GM18873 (cell line): ENCODE results near the gene UPP1.

Source experiments
- ATAC-seq: cut with Tn5 transposase; IDR thresholded peaks from one replicate; pipeline ENCODE4 v1.9.1; 2021; ENCODE audit warnings: mild to moderate bottlenecking, moderate library complexity, moderate number of reproducible peaks; ENCODE audit not compliant: unreplicated experiment, low FRiP score

UPP1 gene

DNA sequence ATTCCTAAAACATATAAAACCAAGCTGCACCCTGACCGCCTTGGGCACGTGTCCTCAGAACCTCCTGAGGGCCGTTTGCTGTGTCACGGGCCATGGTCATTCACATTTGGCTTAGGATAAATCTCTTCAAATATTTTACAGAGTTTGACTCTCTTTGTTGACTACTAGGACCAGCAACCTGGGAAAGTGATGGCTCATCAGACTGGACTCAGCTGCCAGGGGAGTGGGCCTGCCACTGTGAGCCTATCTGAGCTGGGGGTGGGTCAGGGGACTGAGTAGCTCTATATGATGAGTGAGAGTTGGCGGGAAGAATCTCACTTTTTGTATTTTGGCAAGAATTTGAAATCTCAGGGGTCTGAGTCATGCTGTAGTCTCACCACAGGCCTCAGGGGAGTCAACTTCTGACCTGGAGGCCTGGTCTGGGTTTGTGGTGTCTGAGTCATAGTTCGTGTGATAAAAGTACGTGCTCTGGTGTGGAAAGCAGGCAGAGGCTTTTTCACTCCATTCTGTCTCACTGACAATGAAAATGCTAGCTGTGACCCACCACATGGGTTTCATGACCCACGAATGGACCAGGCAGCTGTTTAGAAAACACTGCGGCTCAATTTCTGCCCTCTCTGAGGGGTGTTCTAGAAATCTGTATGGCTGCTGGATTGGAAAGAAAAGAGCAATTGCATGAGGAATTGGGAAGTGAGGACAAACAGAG, 4.2 kb upstream of the UPP1 start:
- ATAC-seq, result peak; percentile 75

DNA sequence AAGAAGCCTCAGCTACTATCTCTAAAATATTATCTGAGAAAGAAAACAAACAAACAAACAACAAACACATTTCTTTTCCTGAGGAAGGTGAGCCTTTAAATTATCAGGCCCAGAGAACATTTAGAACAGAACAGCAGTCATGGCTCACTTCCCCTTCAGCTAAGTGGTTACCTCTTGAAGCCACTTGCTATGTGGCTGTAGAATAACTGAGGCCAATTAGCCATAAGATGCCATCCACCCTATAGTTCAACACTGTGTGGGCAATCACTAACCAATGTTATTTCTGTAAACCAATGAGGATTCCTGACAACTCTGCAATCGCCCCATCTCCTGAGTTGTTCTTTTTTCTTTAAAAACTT, 3.7 kb upstream of the UPP1 start:
- no peak for ATAC-seq

DNA sequence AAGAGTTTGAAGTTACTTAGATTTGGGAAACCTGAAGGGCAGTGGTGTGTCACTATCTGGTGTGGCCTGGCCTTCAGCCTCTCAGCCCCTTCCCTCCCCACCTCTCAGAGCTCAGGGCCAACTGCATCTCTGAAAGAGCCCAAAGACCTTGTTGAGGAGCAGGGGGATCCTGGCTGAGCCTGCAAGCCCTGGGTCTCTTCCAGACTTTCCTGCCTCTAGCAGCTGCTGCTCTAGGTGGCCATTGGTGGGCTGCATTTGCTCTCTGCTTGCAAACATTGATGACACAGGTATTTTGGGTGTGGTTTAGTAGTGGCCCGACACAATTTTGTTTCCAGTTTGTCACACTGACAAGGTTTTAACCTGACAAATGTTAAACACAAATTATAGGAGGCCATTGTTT, 3.1 kb upstream of the UPP1 start:
- no peak for ATAC-seq

DNA sequence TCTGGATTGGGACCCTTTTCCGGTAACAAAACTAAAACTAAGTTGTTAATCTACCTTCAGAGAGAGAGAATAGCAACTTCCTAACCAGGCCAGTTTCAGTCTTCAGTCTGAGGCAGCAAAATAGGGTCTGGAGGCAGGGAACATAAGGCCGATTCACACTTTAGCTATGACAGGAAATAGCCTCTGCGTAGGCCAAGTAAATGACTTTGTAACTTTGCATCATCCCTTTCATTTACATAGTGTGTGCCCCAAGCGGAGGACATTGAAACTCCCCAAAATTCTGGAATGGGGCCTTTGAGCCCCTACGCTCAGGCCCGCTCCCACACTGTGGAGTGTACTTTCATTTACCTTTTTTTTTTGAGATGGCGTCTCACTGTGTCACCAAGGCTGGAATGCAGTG, 1.7 kb upstream of the UPP1 start:
- peak; percentile 29 for ATAC-seq

DNA sequence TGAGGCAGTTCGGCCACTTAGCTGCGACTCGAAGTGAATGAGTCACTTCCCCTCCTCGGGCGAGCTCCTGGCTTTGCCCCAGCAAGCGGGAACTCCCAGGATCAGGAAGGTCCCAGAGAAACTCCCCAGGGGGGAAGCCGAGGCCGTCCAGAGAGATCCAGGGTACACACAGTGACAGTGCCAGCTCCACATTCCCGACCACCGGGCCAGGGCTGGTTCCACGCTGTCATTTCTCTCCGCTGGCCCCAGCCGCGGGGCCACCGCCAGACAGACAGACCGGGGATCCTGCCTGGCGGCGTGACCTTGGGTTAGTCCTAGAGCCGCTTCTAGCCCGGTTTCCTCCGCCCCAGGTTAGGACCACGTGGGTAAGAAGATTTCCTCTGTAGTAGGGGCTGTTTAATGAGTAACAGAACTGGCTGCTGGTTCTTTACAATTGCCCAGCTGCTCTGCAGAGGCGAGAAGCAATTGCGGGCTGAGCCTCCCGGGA, 463 bp upstream of the UPP1 start:
- peak; percentile 45 for ATAC-seq

DNA sequence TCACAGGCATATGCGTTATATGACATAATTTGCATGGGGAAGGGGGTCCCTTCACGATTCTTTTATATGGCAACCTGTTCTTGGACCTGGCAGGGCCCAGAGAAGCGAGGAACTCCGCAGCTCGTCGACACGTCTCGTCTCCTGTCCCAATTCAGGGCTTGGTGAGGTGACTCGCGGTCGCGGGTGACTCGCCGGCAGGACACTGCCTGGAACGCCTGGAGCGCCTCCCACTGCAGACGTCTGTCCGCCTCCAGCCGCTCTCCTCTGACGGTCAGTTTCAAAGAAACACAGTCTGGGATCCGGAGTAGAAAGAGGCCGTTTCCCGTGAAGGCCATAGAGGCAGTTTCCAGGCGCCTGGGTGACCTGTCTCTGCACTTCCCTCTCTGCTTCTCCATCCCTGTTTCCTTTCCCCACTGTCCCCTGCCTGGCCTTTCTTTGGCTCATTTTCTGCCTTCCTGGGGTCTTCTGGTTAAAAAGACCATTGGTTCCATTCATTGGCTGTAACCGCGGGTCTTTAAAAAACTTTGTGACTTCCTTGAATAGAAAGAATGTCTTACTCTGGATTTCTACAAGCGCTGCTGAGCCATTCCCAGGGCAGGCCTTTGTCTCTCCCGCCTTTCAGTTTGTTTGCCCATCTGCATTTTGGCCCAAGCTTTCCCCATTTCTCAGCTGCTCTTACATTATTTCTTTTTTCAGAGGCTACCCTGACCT, 1.2 kb downstream of the UPP1 start:
- ATAC-seq, result no peak

DNA sequence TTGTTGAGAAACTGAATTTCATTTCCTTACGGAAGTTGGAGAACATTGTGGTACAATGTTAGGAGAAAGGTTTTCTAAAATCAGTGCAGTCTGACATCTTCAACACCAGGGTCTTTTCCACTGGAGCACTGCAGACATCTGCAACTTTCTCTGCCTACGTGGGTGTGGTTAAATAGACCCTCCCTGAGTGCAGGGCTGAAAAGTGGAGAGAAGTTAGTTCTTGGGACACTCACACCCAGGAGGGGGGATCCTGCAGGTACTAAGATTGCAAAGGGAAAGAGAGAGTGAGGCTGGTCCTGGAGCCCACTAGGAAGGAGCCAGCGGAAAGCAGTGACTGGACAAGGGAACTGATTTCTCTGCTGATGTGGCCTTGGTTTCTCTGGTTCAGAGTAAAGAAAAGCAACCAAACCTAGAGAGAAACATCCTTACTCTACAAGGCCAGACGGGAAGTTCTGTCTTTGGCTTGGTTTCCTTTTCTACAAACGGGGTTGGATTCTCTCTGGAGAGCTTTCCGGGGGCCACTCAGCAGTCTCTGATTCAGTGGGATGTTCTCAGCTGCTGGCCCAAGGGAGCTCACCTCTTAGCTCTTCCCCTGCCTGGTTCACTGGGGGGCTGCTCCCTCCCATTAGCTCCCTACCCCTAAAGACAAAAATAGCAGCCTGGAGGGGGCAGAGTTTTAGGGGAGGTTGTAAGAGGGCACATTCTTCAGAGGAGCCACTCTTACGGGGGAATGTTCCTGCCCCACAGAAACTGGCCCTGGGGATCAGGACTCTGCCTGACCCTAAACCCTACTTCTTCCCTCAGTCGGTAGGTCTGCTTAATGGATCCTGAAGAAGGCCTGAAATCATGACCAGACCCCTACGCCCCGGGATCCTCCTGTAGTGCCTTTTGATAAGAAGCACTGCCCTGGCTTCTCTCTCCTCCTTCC, 2.7 kb downstream of the UPP1 start:
- no peak for ATAC-seq

DNA sequence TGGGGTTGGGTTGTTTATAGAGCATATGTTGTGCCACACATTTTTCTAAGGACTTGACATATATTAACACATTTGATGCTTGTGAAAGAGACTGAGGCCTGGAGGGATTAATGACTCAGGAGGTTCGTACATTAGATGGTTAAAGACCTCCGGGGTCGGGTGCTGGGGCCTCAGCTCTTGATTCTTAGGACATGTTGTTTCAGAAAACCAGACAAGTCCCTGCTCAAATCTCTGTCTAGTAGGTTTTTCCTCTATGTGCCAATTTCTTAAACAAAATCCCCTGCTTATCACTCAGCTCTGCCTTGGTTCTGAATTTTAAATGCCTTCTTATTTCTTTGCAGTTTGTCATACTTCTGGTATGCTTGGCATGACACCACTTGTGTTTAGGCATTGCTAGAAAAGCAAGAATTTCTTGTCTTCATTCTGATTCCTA, 5.8 kb downstream of the UPP1 start:
- ATAC-seq, result no peak

DNA sequence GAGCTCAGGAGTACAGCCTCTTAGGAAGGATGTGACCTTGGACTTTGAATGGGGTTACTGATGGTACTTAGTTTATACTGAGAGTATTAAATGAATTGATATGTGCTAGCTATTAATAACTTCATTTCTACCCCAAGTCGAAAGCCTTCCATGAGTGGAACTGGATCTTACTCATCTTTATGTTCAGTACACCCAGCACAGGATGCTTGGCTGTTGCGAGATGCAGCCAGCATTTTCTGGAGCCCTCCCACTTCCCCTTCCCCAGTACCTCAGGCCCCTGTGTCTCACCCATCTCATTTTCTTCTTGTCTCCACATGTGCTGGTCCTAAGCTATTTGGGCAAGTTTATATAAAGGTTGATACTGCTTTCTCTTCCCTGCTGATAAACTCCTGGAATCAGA, 7.2 kb downstream of the UPP1 start:
- no peak for ATAC-seq

DNA sequence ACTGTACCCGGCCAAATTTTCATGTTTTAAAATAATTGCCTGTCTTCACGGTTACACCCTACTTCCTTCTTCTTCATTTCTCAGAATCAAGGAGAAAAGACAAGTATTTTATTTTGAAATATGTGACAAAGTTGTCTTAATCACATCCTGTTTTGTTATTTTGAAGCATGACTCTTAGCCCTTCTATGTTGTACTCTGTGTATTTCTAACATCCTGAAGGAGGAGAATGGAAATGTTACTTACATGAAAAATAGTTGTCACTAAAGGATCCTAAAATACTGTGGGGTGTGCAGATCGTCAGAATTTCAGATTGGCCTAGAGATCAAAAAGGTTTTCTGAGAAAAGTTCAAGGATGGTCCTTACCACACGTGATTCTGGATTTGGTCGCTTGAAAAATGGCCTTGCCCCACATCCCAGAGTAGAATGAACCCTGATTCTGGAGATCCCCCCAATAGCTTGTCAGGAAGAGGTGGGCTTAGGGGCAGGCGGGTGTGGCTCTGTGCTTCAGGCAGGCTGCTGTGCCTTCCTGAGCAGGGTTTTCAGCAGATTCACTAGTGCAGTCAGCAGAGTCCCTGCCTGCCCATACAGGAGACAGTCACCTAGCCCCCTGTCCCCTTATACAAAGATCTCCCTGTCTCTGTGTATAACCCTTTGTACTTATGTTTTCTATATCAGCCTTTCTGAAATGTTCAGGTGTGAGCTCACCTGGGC, 8.6 kb downstream of the UPP1 start:
- no peak for ATAC-seq

DNA sequence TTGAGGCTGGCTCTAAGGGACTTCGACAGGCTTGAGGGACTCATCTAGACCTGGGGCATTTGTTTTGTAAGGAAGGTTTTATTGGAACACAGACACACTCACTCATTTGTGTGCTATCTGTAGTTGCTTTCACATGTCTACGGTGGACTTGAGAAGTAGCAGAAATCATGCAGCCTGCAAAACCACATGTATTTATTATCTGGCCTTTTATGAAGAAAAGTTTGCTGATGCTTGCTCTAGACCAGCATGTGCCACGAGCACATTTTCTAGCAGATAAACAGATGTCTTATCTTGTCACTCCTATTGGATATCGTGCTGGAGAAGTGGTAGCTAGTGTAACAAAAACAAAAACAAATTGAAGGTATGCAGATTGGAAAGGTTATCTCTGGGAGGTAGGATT, 9.8 kb downstream of the UPP1 start:
- no peak for ATAC-seq

DNA sequence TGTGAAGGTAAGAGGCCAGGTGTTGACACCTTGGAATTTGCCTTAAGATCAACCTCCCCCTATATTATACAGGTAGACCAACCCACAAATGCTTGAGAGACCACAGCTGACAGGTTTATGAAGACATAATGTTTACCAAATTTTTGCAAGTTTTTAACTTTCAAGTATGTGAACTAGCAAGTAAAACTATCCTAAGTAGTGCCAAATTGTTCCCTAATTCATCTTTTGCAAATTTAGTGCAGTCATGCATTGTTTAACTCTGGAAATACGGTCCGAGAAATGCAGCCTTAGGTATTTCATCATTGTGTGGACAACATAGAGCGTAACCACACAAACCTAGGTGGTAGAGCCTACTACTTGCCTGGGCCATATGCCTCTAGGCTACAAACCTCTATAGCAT, 10.7 kb downstream of the UPP1 start:
- no peak for ATAC-seq

DNA sequence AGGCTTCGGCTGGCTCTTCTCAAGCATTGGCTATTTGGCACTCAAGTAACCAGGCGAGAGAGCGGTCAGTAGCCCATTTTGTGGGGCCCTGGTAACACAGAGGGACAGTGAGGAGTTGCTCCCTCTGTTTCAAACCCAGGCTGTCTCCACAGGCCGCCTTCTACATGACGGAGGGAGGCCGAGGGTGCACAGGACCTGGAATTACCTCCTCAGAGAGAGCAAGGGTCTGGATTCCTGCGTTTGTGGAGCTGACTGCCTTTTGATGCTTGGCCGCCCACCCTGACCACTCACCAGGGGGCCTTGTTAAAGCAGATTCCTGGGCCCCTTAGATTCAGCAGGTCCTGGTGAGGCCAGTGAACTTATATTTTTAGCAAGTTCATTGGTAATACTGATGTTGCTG, 12.3 kb downstream of the UPP1 start:
- no peak for ATAC-seq

DNA sequence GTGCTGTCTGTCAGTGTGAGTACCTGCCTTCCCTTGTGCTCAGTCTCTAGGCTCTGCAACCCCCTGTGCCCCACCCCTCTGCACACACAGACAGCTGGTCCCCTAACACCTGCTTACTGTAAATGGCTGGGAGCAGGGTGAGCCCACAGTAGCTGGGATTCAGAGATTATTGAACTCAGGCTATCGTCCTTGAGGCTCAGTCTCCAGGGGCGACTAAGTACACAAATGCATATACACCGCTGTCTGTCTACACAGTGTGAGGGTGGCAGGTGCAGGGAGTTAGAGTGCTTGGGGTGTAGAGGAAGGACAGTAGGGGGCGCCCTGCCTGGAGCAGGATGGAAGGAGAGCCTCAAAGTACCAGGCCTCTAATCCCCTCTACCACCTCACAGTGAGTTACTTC, 12.9 kb downstream of the UPP1 start:
- no peak for ATAC-seq

DNA sequence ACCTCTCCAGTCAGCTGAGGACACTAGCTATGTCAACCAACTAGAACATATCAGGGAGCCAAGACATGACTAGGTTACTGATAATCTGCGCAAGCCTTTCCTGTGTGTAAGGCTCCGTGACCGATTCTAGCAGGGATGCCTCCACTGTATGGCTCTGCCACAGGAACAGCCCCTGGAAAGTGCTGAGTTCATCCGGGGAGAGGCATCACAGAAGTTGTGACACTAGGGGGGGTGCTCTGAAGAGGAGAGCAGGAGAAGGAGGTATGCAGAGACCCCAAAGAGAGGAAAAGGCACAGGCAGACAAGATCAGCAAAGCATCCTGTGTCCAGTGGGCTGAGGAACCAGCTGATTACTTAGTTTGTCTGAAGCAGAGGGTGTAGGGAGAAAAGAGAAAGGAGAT, 13.5 kb downstream of the UPP1 start:
- ATAC-seq, result no peak

DNA sequence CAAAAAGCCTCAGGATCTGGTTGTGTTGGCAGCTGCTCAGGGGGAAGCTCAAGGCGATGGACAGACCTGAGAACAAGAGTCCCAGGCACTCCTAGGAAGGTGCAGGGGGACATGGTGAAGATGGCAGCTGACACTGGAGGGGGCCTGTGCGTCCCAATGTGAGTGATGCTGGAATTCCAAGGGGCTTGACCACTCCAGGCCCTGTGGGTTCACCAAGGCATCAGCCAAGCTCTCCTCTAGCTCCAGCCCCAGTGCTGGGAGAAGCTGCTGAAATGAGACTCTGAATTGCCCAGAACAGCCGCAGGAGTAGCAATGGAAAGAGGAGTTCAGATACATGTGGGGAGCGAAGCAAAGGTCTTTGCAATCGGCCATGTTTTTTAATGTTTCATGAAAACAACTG, 16.0 kb downstream of the UPP1 start:
- ATAC-seq, result no peak

DNA sequence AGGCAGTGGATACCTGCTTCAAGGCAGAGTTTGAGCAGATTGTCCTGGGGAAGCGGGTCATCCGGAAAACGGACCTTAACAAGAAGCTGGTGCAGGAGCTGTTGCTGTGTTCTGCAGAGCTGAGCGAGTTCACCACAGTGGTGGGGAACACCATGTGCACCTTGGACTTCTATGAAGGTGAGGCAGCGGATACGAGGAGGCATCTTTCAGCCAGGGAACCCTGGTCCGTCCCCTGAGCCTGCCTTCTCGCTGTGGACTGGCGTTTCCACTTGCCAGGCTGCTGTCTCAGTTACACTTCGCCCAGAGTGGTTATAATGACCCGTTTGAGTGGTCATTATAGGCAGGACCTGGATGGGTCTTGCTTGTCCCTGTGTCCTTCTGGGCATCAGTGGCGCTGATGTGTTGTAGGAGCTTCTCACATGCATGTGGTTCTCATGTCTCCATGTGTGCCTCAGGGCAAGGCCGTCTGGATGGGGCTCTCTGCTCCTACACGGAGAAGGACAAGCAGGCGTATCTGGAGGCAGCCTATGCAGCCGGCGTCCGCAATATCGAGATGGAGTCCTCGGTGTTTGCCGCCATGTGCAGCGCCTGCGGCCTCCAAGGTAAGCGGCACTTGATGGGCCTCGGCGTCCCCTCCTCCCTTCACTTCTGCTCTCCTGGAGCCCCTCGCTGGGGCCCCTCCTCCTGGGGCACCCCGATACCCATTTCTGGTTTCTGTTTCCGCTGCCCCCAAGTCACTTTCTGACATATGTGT, 18.0 kb downstream of the UPP1 start:
- no peak for ATAC-seq

DNA sequence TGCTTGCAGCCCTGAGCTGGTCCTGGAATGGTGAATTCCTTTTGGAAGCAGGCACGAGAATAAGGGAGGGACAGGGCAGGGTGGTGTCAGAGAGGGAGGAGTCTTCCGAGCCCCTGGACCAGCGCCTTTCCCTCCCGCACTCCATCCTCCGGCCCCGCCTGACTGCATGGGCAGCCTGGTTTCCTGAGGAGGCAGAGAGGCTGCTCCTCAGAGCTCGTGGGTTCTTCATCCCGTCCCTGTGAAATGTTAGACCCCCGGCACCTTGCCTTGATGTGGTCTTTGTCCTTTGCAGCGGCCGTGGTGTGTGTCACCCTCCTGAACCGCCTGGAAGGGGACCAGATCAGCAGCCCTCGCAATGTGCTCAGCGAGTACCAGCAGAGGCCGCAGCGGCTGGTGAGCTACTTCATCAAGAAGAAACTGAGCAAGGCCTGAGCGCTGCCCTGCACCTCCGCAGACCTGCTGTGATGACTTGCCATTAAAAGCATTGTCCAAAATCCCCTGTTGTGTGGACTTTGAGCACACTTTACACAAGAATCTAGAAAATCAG, 18.9 kb downstream of the UPP1 start:
- ATAC-seq, result no peak

DNA sequence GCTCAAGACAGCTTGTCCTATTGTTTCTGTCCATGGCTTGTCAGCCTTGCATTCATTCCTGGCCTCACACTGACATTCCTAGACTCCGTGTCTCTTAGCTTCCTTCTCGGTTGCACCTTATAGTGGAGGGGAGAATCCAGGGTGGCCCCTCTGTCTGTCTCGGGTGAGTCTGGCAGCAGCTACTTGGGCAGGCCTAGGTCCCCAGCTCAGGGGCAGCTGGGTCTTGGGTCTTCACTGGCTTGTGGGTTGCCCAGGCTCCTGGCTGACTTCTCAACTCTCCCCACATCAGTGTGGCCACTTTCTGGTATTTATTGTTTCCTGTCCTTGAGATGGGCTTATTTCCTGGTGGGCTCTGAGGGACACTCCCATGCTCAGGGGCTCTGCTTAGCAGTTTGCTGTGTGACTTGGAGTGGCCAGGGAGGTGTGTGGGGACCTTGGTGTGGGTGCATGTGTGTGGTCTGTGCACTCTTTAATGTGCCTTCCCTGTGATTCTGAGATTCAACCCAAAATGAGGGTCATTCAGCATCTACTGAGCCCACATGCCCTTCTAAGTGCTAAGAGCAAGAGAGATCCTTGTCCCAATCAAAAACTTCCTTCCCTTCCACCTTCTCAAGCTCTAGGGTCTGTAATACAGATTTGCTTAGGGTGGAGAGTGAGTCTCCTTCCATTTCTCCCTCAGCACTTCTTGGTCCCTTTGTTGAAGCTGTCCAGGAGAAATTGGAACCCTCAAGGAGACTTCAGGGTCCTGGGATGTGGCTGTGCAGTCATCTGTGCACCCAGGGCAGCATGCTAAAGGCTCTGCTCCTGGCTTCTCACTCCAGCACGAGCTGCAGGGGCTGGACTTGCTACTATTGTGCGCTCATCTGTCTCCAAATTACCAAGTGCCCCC, 20.1 kb downstream of the UPP1 start:
- ATAC-seq, result no peak
